ENCODE data around the gene TMOD1.
A peak's percentile ranks its signal among the peaks of the same experiment; 100 is the strongest.

GRCh38 chr9:97501177-97501971 is at the start of gene TMOD1:
- TF ChIP-seq CTCF (IDR thresholded peaks at IDR 0.05; ENCODE audit: low read depth, low read length) (peak; percentile 30; the same call in 1 of the 2 replicates), EZH2phosphoT487 (IDR thresholded peaks at IDR 0.05; ENCODE audit: low read depth) (no peak)

Measured in OCI-LY3 (cell line).